ENCODE measurements around the gene SLC44A3. TPM values are rescaled to one million over a fixed set of nuclear protein-coding genes. Genes with fewer than 3 reads are reported as not detected.

Gene SLC44A3
- polyA plus RNA-seq, 1 of the 3 experiments (the other 2 are of a cell fraction): 2.6 TPM

DNA sequence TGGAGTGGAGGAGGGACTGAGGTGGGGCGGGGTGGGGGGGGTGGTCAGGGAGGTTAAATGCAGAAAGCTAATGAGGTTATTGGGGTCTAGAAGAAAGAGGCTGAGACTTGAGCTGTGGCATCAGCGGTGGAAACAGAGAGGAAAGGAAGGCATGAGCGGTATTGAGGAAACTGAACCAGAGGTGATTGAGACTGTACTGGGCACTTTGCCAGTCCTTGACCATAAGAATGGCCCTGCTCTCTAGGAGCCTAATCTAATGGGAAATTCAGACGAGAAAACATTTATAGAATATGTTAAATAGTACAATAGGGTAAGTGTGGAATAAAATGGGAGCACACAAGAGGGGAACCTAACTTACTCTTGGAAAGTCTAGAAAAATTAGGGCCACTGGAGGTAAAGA is 23.7 kb downstream of the SLC44A3 start:
- H3K27me3 ChIP-seq (ENCODE audit: insufficient read depth): no peaks in the 10 kb centered on the region
- H3K79me2 ChIP-seq (ENCODE audit: insufficient read depth): no peaks in the 10 kb centered on the region
- WGBS (ENCODE audit: low lambda C conversion rate): 90% methylated on average over 4 of the region's 4 CpGs
- no peaks in the 10 kb centered on the region for H3K9me3 ChIP-seq
- H3K9me2 ChIP-seq: no peaks in the 10 kb centered on the region
- POLR2A ChIA-PET: no interaction called here
- no peaks in the 10 kb centered on the region for H3K36me3 ChIP-seq (replicated peaks in 1 of 2; ENCODE audit: control insufficient read depth in 1 of 2, insufficient read depth in 2 of 2, low read length in 1 of 2)
- no peak overlapping the region for H2AFZ ChIP-seq (ENCODE audit: low read depth)
- H3K4me2 ChIP-seq: no peak overlapping the region
- no peaks in the 10 kb centered on the region for H4K20me1 ChIP-seq (ENCODE audit: insufficient read depth)
- CTCF ChIA-PET: interaction anchor here (0.8 to 15.1 kb wide), 5 partner anchors 11 to 200 kb away, joined by 3 to 186 read pairs (median 9); no protein-coding TSS in a partner anchor
- H3K9ac ChIP-seq: no peak overlapping the region
- no peak for DNase-seq
- no peaks in the 10 kb centered on the region for H3F3A ChIP-seq (replicated peaks; ENCODE audit: insufficient read depth)
- no peak overlapping the region for H3K4me3 ChIP-seq (ENCODE audit: low read depth in 2 of 2, low read length in 1 of 2)
- TF ChIP-seq RFX5 (IDR thresholded peaks at IDR 0.05; ENCODE audit: low read length): no peak
- TF ChIP-seq CHD2 (IDR thresholded peaks at IDR 0.05; ENCODE audit: low read length, partially characterized antibody): no peak
- TF ChIP-seq RAD21 (IDR thresholded peaks at IDR 0.05; ENCODE audit: low read length): no peak
- TF ChIP-seq TEAD4 (IDR thresholded peaks at IDR 0.05; ENCODE audit: borderline replicate concordance, insufficient read depth): no peak
- TF ChIP-seq, protein P1, sequence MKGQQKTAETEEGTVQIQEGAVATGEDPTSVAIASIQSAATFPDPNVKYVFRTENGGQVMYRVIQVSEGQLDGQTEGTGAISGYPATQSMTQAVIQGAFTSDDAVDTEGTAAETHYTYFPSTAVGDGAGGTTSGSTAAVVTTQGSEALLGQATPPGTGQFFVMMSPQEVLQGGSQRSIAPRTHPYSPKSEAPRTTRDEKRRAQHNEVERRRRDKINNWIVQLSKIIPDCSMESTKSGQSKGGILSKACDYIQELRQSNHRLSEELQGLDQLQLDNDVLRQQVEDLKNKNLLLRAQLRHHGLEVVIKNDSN (IDR thresholded peaks at IDR 0.05; ENCODE audit: borderline replicate concordance, low read depth): no peak
- no peak for TF ChIP-seq EZH2phosphoT487 (IDR thresholded peaks at IDR 0.05; ENCODE audit: borderline replicate concordance, low read depth)
- no peak for TF ChIP-seq GABPA (IDR thresholded peaks at IDR 0.05; ENCODE audit: low read depth)
- no peak for TF ChIP-seq RCOR1 (IDR thresholded peaks at IDR 0.05; ENCODE audit: low read length)
- TF ChIP-seq TAF1 (IDR thresholded peaks at IDR 0.05; ENCODE audit: borderline replicate concordance, low read depth, low read length): no peak
- TF ChIP-seq, protein P2, sequence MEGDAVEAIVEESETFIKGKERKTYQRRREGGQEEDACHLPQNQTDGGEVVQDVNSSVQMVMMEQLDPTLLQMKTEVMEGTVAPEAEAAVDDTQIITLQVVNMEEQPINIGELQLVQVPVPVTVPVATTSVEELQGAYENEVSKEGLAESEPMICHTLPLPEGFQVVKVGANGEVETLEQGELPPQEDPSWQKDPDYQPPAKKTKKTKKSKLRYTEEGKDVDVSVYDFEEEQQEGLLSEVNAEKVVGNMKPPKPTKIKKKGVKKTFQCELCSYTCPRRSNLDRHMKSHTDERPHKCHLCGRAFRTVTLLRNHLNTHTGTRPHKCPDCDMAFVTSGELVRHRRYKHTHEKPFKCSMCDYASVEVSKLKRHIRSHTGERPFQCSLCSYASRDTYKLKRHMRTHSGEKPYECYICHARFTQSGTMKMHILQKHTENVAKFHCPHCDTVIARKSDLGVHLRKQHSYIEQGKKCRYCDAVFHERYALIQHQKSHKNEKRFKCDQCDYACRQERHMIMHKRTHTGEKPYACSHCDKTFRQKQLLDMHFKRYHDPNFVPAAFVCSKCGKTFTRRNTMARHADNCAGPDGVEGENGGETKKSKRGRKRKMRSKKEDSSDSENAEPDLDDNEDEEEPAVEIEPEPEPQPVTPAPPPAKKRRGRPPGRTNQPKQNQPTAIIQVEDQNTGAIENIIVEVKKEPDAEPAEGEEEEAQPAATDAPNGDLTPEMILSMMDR (IDR thresholded peaks at IDR 0.05): no peak
- no peak for TF ChIP-seq TCF12 (IDR thresholded peaks at IDR 0.05)
- TF ChIP-seq, protein P3, sequence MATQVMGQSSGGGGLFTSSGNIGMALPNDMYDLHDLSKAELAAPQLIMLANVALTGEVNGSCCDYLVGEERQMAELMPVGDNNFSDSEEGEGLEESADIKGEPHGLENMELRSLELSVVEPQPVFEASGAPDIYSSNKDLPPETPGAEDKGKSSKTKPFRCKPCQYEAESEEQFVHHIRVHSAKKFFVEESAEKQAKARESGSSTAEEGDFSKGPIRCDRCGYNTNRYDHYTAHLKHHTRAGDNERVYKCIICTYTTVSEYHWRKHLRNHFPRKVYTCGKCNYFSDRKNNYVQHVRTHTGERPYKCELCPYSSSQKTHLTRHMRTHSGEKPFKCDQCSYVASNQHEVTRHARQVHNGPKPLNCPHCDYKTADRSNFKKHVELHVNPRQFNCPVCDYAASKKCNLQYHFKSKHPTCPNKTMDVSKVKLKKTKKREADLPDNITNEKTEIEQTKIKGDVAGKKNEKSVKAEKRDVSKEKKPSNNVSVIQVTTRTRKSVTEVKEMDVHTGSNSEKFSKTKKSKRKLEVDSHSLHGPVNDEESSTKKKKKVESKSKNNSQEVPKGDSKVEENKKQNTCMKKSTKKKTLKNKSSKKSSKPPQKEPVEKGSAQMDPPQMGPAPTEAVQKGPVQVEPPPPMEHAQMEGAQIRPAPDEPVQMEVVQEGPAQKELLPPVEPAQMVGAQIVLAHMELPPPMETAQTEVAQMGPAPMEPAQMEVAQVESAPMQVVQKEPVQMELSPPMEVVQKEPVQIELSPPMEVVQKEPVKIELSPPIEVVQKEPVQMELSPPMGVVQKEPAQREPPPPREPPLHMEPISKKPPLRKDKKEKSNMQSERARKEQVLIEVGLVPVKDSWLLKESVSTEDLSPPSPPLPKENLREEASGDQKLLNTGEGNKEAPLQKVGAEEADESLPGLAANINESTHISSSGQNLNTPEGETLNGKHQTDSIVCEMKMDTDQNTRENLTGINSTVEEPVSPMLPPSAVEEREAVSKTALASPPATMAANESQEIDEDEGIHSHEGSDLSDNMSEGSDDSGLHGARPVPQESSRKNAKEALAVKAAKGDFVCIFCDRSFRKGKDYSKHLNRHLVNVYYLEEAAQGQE (IDR thresholded peaks at IDR 0.05; ENCODE audit: low read depth, low read length): no peak
- no peak overlapping the region for H3K27ac ChIP-seq (ENCODE audit: low read depth in 2 of 2, low read length in 1 of 2)
- H3K4me1 ChIP-seq (ENCODE audit: control insufficient read depth in 1 of 2, insufficient read depth in 2 of 2, low read depth in 1 of 2, low read length in 1 of 2): peaks cover 0 to 2% of the 10 kb centered on the region in 2 experiments; a peak in 1 of 4 replicates

Measured in SK-N-SH (cell line).